ENCODE measurements around the gene CCAR1. TPM values are rescaled to one million over a fixed set of nuclear protein-coding genes. Genes with fewer than 3 reads are reported as not detected.
"Not testable (repeated sequence)": the region's sequence is repeated elsewhere in the genome, so short reads cannot be mapped to it uniquely, and the experiment has no call there.

The CCAR1 gene
- total RNA-seq, 2 donors from 2014 or later, result 70.3 to 110 TPM

DNA sequence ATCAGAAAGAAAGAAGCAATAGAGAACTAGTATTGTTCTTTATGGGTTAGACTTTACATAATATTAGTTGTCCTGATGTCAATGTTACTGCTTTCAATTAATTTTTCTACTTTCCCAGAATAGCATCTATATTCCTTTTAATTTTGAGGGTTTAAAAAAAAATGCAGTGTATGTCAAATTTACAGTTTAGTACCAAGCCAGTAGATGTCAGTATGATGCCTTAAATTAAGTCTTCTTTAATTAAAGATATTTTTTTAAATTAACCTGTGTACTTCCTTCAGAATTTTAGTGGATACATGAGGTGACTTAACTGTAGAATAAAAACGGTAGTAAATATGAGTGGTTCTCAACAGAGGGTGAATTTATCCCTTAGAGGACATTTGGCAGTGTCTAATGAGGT lies 71.1 kb downstream of the CCAR1 start:
- no peak for ATAC-seq (replicated peaks)
- no peak overlapping the region for H3K27ac Mint-ChIP-seq
- no peaks in the 10 kb centered on the region for H3K4me1 Mint-ChIP-seq
- no peaks in the 10 kb centered on the region for H3K9me3 Mint-ChIP-seq
- peaks cover 90% of the 10 kb centered on the region for H3K36me3 Mint-ChIP-seq (ENCODE audit: low read depth)
- no peaks in the 10 kb centered on the region for H3K27me3 Mint-ChIP-seq
- H3K4me3 Mint-ChIP-seq, result no peak overlapping the region

DNA sequence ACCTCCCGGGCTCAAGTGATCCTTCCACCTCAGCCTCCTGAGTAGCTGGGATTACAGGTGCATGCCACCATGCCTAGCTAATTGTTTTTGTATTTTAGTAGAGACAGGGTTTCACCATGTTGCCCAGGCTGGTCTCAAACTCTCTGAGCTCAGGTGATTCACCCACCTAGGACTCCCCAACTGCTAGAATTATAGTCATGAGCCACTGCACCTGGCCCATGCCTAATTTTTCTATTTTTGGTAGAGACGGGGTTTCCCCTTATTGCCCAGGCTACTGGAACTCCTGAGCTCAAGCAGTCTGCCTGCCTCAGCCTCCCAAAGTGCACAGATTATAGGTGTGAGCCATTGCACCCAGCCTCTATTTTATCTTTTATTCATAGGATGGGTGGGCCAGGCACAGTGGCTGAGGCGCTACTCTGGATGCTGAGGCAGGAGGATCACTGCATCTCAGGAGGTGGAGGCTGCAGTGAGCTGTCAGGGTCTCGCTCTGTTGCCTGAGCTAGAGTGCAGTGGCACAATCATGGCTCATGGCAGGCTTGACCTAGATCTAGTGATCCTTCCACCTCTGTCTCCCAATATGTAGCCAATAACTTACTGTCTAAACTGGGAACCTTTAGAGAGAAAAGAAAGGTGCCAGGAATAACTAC lies 75.0 kb downstream of the CCAR1 start:
- H3K27me3 Mint-ChIP-seq, result no peaks in the 10 kb centered on the region
- ATAC-seq (replicated peaks), result no peak
- no peaks in the 10 kb centered on the region for H3K9me3 Mint-ChIP-seq
- H3K27ac Mint-ChIP-seq, result no peak overlapping the region
- H3K36me3 Mint-ChIP-seq (ENCODE audit: low read depth), result peaks cover 51% of the 10 kb centered on the region
- H3K4me1 Mint-ChIP-seq, result no peaks in the 10 kb centered on the region
- H3K4me3 Mint-ChIP-seq, result no peak overlapping the region

GRCh38 chr10:68796605-68797004 lies 75.6 kb downstream of the CCAR1 start:
- no peaks in the 10 kb centered on the region for H3K27me3 Mint-ChIP-seq
- H3K4me3 Mint-ChIP-seq, result no peak overlapping the region
- no peak for ATAC-seq (replicated peaks)
- no peaks in the 10 kb centered on the region for H3K9me3 Mint-ChIP-seq
- no peaks in the 10 kb centered on the region for H3K4me1 Mint-ChIP-seq
- peaks cover 45% of the 10 kb centered on the region for H3K36me3 Mint-ChIP-seq (ENCODE audit: low read depth)
- no peak overlapping the region for H3K27ac Mint-ChIP-seq

DNA sequence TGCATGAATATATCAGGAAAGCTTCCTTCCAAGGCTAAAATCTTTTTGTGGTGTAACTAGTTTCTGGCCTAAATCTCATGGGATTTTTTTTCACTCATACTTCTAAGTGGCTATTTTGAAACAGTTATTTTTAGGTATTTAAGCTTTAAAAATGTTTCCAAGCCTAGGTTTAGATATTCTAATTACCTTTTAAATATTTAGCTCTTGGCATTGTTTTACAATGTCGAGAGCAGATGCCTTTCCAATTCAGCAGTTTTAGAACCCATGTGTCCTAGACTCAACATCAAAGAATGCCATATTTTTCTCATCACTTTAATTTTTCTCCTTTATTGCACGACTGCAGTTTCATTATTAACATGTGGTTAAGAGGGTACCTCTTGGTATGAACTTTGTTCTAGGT lies 79.2 kb downstream of the CCAR1 start:
- ATAC-seq (replicated peaks), result no peak
- Mint-ChIP-seq H3K27me3 (no peaks in the 10 kb centered on the region), H3K9me3 (no peaks in the 10 kb centered on the region), H3K27ac (no peak overlapping the region), H3K36me3 (ENCODE audit: low read depth) (peaks cover 9% of the 10 kb centered on the region), H3K4me3 (no peak overlapping the region), H3K4me1 (no peaks in the 10 kb centered on the region)

GRCh38 chr10:68804692-68805091 lies 83.7 kb downstream of the CCAR1 start:
- no peaks in the 10 kb centered on the region for H3K9me3 Mint-ChIP-seq

GRCh38 chr10:68810830-68811229 lies 89.8 kb downstream of the CCAR1 start:
- H3K4me3 Mint-ChIP-seq; H3K27ac Mint-ChIP-seq; H3K36me3 Mint-ChIP-seq (ENCODE audit: low read depth); H3K4me1 Mint-ChIP-seq; H3K9me3 Mint-ChIP-seq; ATAC-seq (replicated peaks); H3K27me3 Mint-ChIP-seq: not testable (repeated sequence)

More at GRCh38 chr10:68804692-68805091, 83.7 kb downstream of the CCAR1 start:
- H3K4me1 Mint-ChIP-seq, result no peaks in the 10 kb centered on the region
- no peak overlapping the region for H3K27ac Mint-ChIP-seq
- H3K27me3 Mint-ChIP-seq, result no peaks in the 10 kb centered on the region
- H3K4me3 Mint-ChIP-seq, result no peak overlapping the region
- ATAC-seq (replicated peaks), result no peak
- H3K36me3 Mint-ChIP-seq (ENCODE audit: low read depth), result no peaks in the 10 kb centered on the region

- H3K27me3 Mint-ChIP-seq, result no peaks in the 10 kb centered on the region
- H3K36me3 Mint-ChIP-seq (ENCODE audit: low read depth), result no peaks in the 10 kb centered on the region
- H3K27ac Mint-ChIP-seq, result no peak overlapping the region
- no peak for ATAC-seq (replicated peaks)
- no peak overlapping the region for H3K4me3 Mint-ChIP-seq
- H3K9me3 Mint-ChIP-seq, result no peaks in the 10 kb centered on the region
- no peaks in the 10 kb centered on the region for H3K4me1 Mint-ChIP-seq
These were observed 90.4 kb downstream of the CCAR1 start for GRCh38 chr10:68811314-68812009.

DNA sequence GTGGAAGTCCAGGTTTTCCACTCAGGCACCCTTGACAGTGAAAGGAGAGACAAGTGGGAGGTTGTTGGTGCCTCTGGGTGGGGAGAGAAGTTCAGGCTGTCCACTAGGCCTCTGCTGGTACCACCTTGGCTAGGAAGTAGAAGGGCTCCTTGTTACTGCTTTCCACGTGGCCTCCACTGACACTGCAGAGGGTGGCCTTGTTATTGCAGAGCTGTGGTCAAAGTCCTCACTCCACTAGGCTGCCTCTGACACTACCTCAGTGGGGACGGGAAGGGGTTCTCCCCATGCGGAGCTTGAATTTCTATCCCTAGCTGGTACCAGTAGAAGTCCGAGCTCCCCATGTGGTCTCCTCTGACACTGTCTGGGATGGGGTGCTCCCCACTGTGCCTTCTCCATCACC lies 91.4 kb downstream of the CCAR1 start:
- Mint-ChIP-seq H3K9me3 (no peaks in the 10 kb centered on the region), H3K27ac (no peak overlapping the region), H3K4me1 (no peaks in the 10 kb centered on the region), H3K27me3 (no peaks in the 10 kb centered on the region), H3K4me3 (no peak overlapping the region), H3K36me3 (ENCODE audit: low read depth) (no peaks in the 10 kb centered on the region)
- no peak for ATAC-seq (replicated peaks)

DNA sequence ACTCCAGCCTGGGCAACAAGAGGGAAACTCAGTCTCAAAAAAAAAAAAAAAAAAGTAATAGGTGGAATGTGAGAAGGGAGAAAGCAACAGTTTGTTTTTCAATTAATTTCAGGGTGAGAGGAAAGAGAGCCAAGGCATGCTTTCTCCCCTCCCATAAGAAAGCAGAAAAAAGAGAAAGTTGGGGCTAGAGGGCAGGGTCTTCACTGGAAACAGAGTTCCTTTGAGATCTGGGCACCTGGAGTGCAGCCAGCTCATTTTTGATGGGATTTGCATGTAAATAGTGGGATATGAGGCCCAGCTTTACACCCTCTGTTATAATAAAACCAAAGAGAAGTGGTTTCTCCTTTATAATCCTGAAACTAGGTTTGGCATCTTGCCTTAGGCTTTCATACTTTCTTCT lies 92.5 kb downstream of the CCAR1 start:
- Mint-ChIP-seq H3K4me1 (no peaks in the 10 kb centered on the region), H3K27me3 (no peaks in the 10 kb centered on the region), H3K36me3 (ENCODE audit: low read depth) (no peaks in the 10 kb centered on the region), H3K27ac (no peak overlapping the region), H3K4me3 (no peak overlapping the region), H3K9me3 (no peaks in the 10 kb centered on the region)
- ATAC-seq (replicated peaks), result no peak

DNA sequence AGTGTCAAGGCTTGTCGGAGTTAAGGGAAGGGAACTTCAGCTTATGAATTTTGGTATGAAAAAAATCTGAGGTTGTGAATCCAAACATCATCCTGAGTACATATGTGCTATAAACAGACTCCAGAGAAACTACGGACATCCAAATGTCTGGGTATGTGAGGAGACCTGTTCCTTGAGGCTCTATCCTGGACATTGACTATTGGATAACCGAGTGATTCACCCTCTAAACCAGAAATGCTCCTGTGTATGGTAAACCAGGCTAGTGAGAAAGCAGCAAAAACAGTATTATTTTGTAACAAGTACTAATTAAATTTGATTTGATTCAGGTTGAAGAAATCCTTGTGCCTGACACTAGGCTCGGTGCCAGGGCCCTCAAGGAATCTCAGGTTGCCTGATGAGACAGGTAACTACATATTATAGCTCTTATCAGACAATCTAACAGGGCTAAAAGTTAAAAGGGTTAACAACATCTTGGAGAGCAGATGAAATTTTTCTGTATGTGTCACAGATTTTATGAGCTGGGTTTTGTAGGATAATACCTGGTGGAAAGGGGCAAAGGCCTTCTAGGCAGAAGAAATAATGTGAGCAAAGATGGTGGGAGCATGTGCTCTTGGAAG lies 95.9 kb downstream of the CCAR1 start:
- no peak for ATAC-seq (replicated peaks)
- no peaks in the 10 kb centered on the region for H3K36me3 Mint-ChIP-seq (ENCODE audit: low read depth)
- H3K27ac Mint-ChIP-seq, result peak overlapping the region; percentile 41
- no peak overlapping the region for H3K4me3 Mint-ChIP-seq
- H3K4me1 Mint-ChIP-seq, result no peaks in the 10 kb centered on the region
- no peaks in the 10 kb centered on the region for H3K9me3 Mint-ChIP-seq
- no peaks in the 10 kb centered on the region for H3K27me3 Mint-ChIP-seq

DNA sequence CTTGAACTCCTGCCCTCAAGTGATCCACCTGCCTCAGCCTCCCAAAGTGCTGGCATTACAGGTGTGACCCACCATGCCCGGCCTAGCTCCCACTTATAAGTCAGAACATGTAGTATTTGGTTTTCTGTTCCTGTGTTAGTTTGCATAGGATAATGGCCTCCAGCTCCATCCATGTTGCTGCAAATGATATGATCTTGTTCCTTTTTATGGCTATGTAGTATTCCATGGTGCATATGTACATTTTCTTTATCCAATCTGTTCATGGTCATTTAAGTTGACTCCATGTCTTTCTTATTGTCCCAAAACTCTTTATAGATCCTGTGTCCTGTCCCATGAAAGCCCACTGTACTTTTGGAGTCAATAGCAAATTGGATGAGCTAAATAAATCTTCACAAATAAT lies 99.3 kb downstream of the CCAR1 start:
- H3K36me3 Mint-ChIP-seq (ENCODE audit: low read depth); H3K27me3 Mint-ChIP-seq; H3K9me3 Mint-ChIP-seq; H3K4me1 Mint-ChIP-seq; H3K4me3 Mint-ChIP-seq; H3K27ac Mint-ChIP-seq; ATAC-seq (replicated peaks): not testable (repeated sequence)

- not testable (repeated sequence) for H3K36me3 Mint-ChIP-seq (ENCODE audit: low read depth); H3K27ac Mint-ChIP-seq; H3K9me3 Mint-ChIP-seq; H3K4me3 Mint-ChIP-seq; ATAC-seq (replicated peaks); H3K4me1 Mint-ChIP-seq; H3K27me3 Mint-ChIP-seq
These were observed 101.6 kb downstream of the CCAR1 start for GRCh38 chr10:68822626-68823025.

DNA sequence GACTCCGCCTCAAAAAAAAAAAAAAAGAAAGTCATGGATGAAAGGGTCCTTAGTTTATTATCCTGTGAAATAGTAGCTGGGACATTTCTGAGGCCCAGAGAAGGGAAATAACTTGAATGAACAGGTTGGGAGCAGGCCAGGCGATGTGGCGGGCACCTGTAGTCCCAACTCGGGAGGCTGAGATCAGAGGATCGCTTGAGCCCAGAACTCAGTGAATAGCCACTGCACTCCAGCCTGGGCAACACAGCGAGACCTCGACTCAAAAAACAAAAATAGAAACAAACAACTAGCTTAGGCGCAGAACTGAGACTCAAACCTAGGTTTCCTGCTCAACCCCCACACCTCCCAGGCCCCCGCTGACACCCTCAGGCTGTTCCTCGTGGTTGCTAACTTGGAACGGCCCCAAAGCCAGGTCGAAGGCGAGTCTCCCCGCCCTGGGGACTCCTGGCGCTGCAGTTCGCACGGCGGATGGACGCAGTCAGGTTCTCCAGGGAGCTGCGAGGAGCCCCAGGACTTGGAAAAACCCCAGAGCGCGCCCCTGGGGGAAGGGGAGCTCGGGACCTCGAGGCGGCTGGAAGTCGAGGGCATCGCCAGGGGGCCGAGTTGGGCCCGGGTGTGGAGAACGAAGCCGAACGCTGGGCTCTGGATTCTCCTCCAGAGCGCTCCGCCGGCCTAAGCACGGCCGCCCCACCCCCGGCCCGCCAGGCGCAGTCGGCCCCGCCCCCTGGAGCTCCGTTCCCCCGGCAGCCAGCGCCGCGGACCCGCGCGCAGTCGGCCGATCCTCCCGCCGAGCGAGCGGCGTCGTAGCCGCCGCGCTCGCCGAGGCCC lies 105.9 kb downstream of the CCAR1 start, which contains the start of gene STOX1:
Gene STOX1 (plus strand): TSS at position 768 of the 828 bp plus-strand sequence. CDS start 93 bp downstream, outside the sequence.
- Mint-ChIP-seq H3K4me3 (peak within 1 kb of the TSS; percentile 74), H3K4me1 (no peaks in the 10 kb centered on the region), H3K36me3 (ENCODE audit: low read depth) (no peaks in the 10 kb centered on the region), H3K27me3 (no peaks in the 10 kb centered on the region), H3K27ac (no peak within 1 kb of the TSS), H3K9me3 (no peaks in the 10 kb centered on the region)
- peak; percentile 89 for ATAC-seq (replicated peaks)

DNA sequence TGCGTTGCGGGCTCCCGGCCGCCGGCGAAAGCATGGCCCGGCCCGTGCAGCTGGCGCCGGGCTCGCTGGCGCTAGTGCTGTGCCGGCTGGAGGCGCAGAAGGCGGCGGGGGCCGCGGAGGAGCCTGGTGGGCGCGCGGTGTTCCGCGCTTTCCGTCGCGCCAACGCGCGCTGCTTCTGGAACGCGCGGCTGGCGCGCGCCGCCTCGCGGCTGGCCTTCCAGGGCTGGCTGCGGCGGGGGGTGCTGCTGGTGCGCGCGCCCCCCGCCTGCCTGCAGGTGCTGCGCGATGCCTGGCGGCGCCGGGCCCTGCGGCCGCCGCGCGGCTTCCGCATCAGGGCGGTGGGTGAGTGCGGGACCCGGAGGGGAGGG lies 106.5 kb downstream of the CCAR1 start:
- not testable (repeated sequence) for H3K4me3 Mint-ChIP-seq; H3K27ac Mint-ChIP-seq; H3K36me3 Mint-ChIP-seq (ENCODE audit: low read depth); ATAC-seq (replicated peaks); H3K9me3 Mint-ChIP-seq; H3K27me3 Mint-ChIP-seq; H3K4me1 Mint-ChIP-seq

Measured in activated T-helper 17 cell treated with anti-CD3 and anti-CD28 coated beads, Interleukin-2, amount 50 U/mL, for 72 hours (primary cell).